GM12873 (cell line): Measurements from ENCODE around the gene OXTR.

Source experiments
- CTCF ChIP-seq: IDR thresholded peaks from 2 replicates; pipeline ENCODE4 v1.5.1; 2012; ENCODE audit warnings: low read depth, mild to moderate bottlenecking, moderate library complexity, low read length, control low read depth; ENCODE audit not compliant: insufficient read depth; ENCODE audit errors: missing control alignments

The OXTR gene

GRCh38 chr3:8739757-8740504 is 29.5 kb downstream of the OXTR start:
- TF ChIP-seq CTCF = no peak

GRCh38 chr3:8738639-8739038 is 30.8 kb downstream of the OXTR start:
- TF ChIP-seq CTCF = no peak

GRCh38 chr3:8737823-8738222 is 31.6 kb downstream of the OXTR start:
- no peak for TF ChIP-seq CTCF

GRCh38 chr3:8737301-8737700 is 32.1 kb downstream of the OXTR start:
- TF ChIP-seq CTCF = no peak

GRCh38 chr3:8736436-8736835 is 33.0 kb downstream of the OXTR start:
- no peak for TF ChIP-seq CTCF

- TF ChIP-seq CTCF = no peak
Measured at GRCh38 chr3:8734908-8735307, 34.5 kb downstream of the OXTR start.

GRCh38 chr3:8734137-8734878 is 35.1 kb downstream of the OXTR start:
- no peak for TF ChIP-seq CTCF
